Stimulated activated CD4-positive, alpha-beta T cell treated with anti-CD3 and anti-CD28 coated beads, Interleukin-1b, Interleukin-23, amount 100 ng/mL, for 48 hours (primary cell): ENCODE data around the gene HDAC9.
A peak's percentile ranks its signal among the peaks of the same experiment; 100 is the strongest.

Source experiments
- DNase-seq: peaks from one replicate; pipeline ENCODE4 v3.0.0-alpha.2; 2020

The HDAC9 gene

DNA sequence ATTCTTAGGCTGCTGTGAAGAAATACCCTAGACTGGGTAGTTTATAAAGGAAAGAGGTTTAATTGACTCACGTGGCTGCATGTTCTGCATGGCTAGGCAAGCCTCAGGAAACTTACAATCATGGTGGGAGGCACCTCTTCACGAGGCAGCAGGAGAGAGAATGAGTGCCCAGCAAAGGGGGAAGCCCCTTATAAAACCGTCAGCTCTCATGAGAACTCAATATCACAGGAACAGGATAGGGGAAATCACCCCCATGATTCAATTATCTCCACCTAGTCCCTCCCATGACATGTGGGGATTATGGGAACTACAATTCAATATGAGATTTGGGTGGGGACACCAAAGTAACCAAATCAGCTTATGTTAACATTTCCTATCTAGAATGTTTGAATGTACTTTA lies 362.7 kb downstream of the HDAC9 start:
- no peak for DNase-seq

DNA sequence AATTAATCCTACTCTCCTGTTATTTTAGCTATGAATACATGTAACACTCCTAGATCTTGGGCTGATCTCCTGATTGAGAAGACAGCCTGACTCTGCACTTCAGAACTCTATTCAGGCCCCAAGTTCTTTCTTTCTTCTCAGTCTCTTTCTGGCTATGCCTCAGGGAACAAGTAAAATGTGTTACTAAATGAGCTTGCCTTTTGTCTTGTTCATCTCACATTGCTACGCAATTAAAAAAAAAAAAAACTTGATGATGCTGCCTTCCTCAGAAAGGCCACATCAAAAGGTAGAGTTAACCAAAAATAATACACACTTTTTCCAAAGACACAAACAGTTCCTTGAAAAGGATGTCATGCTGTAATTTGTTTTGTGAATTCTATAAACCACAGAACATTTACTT lies 363.8 kb downstream of the HDAC9 start:
- DNase-seq: no peak

DNA sequence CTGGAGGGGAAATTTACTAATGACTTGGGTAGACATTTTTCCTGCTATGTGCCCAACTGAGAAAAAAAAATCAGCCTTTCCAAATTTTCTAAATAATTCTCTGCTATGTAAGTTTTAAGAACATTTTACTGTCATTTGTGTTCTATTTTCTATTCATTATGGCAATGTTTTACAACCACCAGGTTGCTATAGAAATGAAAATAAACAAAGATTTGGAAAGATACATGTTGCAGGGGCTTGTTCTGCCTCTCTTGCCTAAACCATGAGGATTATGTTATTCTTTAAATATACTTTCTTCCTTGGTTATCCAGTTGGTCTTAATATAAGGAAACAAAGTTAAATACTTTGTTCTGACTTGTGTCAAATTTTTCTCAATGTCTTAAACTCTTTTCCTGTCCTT lies 364.7 kb downstream of the HDAC9 start:
- DNase-seq: no peak

DNA sequence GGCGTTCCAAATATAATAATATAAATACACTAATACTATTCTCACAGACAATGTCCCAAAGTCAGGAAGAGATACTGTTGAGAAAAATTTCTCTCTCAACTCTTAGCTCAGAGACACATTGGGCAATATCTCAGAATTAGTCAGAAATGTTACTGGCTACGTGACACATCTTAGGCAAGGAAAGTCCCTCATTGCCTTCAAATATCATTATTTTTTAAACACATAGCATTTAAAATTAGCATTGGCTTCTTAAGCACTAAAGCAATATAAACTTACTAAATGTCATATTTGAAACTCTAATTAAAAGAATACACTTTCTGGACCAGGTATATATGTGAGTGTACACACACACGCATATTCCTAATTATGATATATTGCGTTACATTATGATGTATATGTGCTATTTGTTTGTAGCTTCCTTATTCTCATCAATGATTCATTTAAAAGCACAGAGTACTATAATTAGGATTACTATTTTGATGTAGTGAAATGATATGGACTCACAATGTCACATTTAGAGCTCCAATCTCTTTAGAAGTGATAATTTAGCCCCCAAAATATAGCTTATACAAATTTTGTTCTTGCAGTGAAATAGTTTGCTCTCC lies 366.1 kb downstream of the HDAC9 start:
- DNase-seq: no peak

GRCh38 chr7:18864967-18865366 lies 369.4 kb downstream of the HDAC9 start:
- DNase-seq: no peak

- DNase-seq: peak; percentile 1
These were observed 370.9 kb downstream of the HDAC9 start for GRCh38 chr7:18866359-18867036.

GRCh38 chr7:18872344-18872743 lies 376.8 kb downstream of the HDAC9 start:
- no peak for DNase-seq

DNA sequence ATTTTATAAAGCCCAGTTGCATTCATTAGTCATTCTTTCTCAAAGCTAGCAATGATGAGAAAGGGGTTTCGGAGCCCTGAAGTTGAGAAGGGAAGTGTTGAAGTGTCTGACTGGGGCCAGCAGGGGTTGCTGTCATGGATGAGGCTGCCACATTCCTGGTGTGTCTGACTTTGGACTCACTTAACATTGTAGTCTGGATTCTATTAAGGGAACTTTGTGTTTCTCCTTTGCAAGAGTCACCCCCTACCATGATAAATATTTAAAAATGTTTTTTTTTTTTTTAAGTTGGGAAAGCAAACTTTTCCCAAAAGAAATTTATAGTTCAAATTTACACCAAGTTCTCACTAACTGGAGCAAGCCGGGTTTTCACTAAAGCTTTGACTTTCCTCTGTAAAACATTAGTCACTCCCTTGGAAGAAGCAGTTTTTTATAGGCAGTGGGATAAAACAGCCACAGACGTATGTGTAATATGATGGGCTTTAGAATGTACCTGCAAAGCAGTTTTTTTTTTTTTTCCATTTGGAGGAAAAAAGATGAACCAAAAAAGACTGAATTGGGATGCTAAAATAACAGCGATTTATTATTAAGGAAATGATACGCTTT lies 378.3 kb downstream of the HDAC9 start:
- no peak for DNase-seq

DNA sequence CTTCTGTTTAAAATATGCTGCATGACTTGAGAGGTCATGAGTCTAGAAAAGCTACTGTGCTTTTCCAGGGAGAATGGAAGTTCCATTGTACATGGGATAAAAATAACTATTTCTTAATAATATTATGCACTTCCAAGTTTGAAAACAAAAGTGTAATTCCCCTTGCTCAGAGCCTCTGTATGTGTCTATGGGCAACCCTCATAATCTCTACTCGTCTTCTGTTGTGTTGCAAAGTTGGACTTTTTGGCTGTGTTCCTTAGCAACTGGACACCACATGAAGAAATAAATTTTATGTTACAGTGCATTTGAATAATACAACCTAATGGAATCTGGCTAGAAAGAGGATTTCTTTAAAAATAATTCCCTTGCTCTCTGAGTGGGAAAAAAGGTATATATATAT lies 379.3 kb downstream of the HDAC9 start:
- no peak for DNase-seq

DNA sequence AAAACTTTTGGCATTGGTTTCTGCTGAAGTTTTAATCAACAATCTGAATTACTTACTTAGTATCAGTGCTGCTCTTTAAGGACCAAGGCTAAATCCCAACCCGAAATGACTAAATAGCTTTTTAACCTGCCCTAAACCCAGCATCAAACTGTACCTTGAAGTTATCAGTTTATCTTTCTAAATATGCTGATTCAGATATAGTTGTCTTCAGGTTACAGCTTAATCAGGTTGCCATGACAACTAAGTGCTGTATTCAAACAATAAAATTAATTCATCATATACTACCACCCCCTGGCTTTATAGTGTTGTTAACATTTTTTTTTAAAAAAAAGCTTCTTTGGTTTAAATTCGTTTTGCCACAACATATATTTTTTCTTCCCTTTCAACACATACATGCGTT lies 382.3 kb downstream of the HDAC9 start:
- no peak for DNase-seq

DNA sequence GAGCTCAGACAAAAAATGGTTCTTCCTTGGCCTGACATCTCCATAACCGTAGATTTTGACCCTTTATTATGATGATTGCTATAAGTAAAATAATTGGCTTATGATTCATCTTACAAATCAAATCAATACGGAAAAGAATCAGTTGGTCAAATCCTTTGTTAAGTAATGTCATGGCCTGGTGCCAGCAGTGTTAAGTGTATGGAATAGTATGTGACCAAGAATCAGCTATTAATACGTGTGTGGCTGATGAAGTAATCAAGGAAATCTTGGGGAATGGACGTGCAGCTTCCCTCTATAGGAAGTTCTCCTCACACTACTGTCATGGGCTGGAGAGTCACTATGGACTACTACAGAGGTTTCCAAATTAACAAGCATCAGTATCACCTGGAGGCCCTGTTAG lies 391.3 kb downstream of the HDAC9 start:
- DNase-seq: no peak

DNA sequence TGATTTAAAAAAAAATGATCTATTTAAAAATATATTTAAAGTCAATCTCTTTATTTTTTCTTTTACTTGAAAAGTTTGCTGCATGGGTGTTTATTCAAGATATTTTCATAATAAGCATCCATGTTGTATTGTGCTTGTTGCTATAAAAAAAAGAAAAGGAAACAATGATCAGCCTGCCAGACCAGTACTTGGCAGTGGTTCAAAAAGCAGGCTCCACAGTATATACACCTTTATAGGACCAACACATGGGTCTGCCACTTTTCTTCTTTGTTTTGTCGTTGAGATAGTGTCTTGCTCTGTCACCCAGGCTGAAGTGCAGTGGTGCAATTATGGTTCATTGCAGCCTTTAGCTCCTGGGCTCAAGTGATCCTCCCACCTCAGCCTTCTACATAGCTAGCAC lies 393.9 kb downstream of the HDAC9 start:
- DNase-seq: no peak

DNA sequence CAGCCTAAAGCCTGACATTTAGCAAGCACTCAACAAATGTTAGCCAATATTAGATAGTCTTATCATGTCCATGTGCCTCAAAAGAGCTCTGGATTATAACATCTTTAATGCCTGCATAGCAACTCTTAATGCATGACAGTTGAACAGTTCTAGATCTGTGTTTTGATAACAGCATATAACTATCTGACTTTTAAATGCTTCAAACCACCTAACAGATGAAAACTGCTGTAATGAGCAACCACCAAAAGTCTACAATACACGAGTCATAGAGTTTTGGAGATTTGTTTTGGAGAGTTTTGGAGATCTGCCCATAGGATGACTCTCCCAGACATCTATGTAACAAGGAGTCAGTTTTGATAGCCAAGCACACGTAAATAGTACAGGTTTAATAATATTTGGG lies 394.6 kb downstream of the HDAC9 start:
- no peak for DNase-seq

DNA sequence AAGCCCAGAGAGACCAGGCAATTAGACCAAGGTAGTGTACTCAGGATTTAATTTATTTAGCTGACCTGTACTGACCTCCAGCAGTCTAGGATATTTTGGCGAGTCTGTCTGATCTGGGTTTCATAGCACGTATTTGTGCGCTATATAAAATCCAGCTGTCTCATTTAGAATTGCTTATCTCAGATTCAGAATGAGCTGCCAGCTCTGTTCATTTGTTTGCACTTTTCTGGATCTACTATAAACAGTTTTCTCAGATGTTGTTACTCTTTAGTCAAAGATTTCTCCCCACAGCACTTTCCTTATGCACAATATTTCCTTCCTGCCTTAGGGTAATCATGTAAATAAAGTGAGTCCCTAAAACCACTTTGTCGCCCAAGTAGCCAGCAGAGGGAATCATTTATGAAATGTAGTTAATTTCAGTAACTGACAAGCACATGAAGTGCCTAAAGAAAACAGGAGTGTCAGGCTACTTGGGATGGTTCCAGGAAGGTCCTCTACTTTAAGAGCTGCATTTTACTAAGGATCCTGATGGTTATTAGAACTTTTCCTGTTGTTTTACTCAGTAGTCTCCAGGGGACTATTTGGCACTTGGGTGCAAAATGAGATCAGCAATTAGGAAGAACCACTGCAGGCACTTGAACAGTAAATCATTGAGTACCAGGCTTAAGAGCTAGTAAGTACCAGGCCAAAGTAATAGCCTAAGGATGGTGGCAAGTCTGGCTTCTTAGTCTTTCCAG lies 395.5 kb downstream of the HDAC9 start:
- no peak for DNase-seq

DNA sequence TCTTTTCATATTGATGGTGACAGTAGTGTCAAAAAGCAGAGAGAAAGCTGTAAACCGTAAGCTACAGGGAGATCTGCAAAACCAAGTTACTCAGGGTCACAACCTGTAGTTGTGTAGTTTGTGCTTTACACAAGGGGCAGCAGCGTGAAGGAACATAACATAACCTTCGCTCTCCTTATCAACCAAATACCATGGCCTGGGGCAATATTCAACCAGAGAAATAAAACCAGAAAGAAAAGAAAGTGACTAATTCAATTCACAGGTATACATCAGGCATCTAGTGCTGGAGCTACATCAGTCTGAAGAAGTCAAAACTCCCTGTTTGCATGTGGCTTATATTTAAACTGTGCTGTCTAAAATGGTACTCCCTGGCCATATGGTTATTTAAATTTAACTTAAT lies 397.6 kb downstream of the HDAC9 start:
- no peak for DNase-seq

DNA sequence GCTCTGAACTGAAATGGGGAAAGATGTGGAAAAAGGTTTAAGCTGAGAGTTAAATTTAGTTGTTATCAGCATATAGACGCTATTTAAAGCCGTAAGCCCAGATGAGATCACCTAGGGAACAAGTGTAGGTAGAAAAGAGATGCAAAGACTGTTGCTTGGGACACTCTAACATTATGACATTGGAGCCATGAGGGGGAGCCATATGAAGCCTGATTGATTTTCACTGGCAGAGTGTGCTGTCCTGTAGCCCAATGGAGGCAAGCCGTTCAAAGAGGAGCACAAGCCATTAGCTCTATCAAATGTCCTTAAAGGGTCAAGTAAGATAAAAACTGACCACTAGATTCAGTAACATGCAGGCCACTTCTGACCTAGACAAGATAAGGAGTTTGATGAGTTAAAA lies 398.6 kb downstream of the HDAC9 start:
- DNase-seq: no peak

- no peak for DNase-seq
These were observed 399.9 kb downstream of the HDAC9 start for GRCh38 chr7:18895456-18895855.

- no peak for DNase-seq
These were observed 400.9 kb downstream of the HDAC9 start for GRCh38 chr7:18896343-18896975.

- no peak for DNase-seq
These were observed 404.7 kb downstream of the HDAC9 start for GRCh38 chr7:18900236-18900635.

DNA sequence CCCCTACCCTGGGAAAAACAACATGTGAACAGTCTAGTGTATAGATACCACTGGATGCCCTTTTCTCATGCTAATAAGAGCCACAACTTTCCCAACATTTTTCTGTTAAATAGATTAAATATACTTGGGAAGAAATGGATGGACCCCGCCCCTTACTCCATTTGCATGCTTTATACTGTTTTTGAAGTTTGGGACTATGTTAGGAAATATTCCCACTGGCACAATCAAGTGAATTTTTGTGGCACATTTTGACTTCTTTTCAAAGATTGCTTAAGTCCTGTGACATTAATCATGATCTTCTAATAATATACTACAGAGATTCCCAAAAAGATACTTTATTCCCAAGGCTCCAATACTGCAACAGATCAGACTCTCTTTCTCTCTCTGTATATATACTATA lies 405.3 kb downstream of the HDAC9 start:
- DNase-seq: no peak

- no peak for DNase-seq
These were observed 405.8 kb downstream of the HDAC9 start for GRCh38 chr7:18901351-18901750.

GRCh38 chr7:18901982-18902421 lies 406.5 kb downstream of the HDAC9 start:
- no peak for DNase-seq

- no peak for DNase-seq
These were observed 407.3 kb downstream of the HDAC9 start for GRCh38 chr7:18902892-18903291.
